Activated T-cell treated with anti-CD3 and anti-CD28 coated beads, Interleukin-2, amount 50 U/mL, for 1 hour (primary cell): ENCODE data around the gene TRAP1.
A peak's percentile ranks its signal among the peaks of the same experiment; 100 is the strongest.
"Not testable (repeated sequence)": the region's sequence is repeated elsewhere in the genome, so short reads cannot be mapped to it uniquely, and the experiment has no call there.

ENCODE experiments used
- DNase-seq: peaks from one replicate; pipeline ENCODE4 v3.0.0-alpha.2; 2020

TRAP1 gene

GRCh38 chr16:3671424-3671823, 45.9 kb downstream of the TRAP1 start:
- DNase-seq: no peak

GRCh38 chr16:3670711-3671110, 46.6 kb downstream of the TRAP1 start:
- no peak for DNase-seq

- DNase-seq: no peak
Measured at GRCh38 chr16:3669082-3669481, 48.2 kb downstream of the TRAP1 start.

- no peak for DNase-seq
Measured at GRCh38 chr16:3668626-3669025, 48.7 kb downstream of the TRAP1 start.

- peak; percentile 35 for DNase-seq
Measured at GRCh38 chr16:3665508-3665907, 51.8 kb downstream of the TRAP1 start.

- no peak for DNase-seq
Measured at GRCh38 chr16:3664187-3664896, 53.0 kb downstream of the TRAP1 start.

- DNase-seq: no peak
Measured at GRCh38 chr16:3662601-3663000, 54.7 kb downstream of the TRAP1 start.

- no peak for DNase-seq
Measured at GRCh38 chr16:3661922-3662321, 55.4 kb downstream of the TRAP1 start.

GRCh38 chr16:3661311-3661710, 56.0 kb downstream of the TRAP1 start:
- no peak for DNase-seq

GRCh38 chr16:3659251-3659650, 58.1 kb downstream of the TRAP1 start:
- no peak for DNase-seq

GRCh38 chr16:3656491-3657468, 60.5 kb downstream of the TRAP1 start:
- DNase-seq: no peak

GRCh38 chr16:3656160-3656490, 61.2 kb downstream of the TRAP1 start:
- not testable (repeated sequence) for DNase-seq

GRCh38 chr16:3655396-3656159, 61.7 kb downstream of the TRAP1 start:
- no peak for DNase-seq

GRCh38 chr16:3655030-3655395, 62.3 kb downstream of the TRAP1 start:
- no peak for DNase-seq

GRCh38 chr16:3654249-3654991, 62.9 kb downstream of the TRAP1 start, which contains the start of gene DNASE1:
DNASE1 (plus strand) TSS chr16:3654691; CDS start chr16:3655374, 683 bp downstream.
- peak; percentile 58 for DNase-seq

GRCh38 chr16:3652373-3653195, 64.7 kb downstream of the TRAP1 start:
- DNase-seq: no peak

GRCh38 chr16:3651461-3652372, 65.6 kb downstream of the TRAP1 start:
- peak; percentile 7 for DNase-seq

- DNase-seq: no peak
Measured at GRCh38 chr16:3650631-3651265, 66.6 kb downstream of the TRAP1 start.

GRCh38 chr16:3646348-3646920, 70.9 kb downstream of the TRAP1 start:
- DNase-seq: no peak
